WTC11 (cell line): ENCODE measurements around the gene TMEM151B.

ENCODE experiments used
- ESRRA ChIP-seq: sonication (generic); formaldehyde crosslinking; IDR thresholded peaks from 2 replicates; pipeline ENCODE4 v1.8.1; 2022; ENCODE audit warnings: mild to moderate bottlenecking, missing genetic modification reagents, borderline replicate concordance
- MXD4 ChIP-seq: fragments of 250-450 bp; sonication (Bioruptor Pico); IDR thresholded peaks from 2 replicates; pipeline ENCODE4 v1.8.0; 2021; ENCODE audit warnings: mild to moderate bottlenecking, moderate library complexity, borderline replicate concordance
- NR2C2 ChIP-seq: sonication (generic); formaldehyde crosslinking; IDR thresholded peaks from 2 replicates; pipeline ENCODE4 v1.8.0; 2022; ENCODE audit warnings: mild to moderate bottlenecking, missing genetic modification reagents
- NR3C1 ChIP-seq: sonication (generic); formaldehyde crosslinking; conservative IDR thresholded peaks from 2 replicates; pipeline ENCODE4 v1.8.1; 2023; ENCODE audit warnings: low read depth, mild to moderate bottlenecking, missing genetic modification reagents
- SMAD4 ChIP-seq: sonication (generic); formaldehyde crosslinking; IDR thresholded peaks from 2 replicates; pipeline ENCODE4 v1.8.0; 2022; ENCODE audit warnings: mild to moderate bottlenecking, missing genetic modification reagents
- USF2 ChIP-seq: sonication (generic); formaldehyde crosslinking; IDR thresholded peaks from 2 replicates; pipeline ENCODE4 v1.8.1; 2023; ENCODE audit warnings: mild to moderate bottlenecking, missing genetic modification reagents, moderate library complexity
- ZNF138 ChIP-seq: sonication (generic); formaldehyde crosslinking; conservative IDR thresholded peaks from 2 replicates; pipeline ENCODE4 v1.8.1; 2022; ENCODE audit warnings: mild to moderate bottlenecking, moderate library complexity, missing genetic modification reagents
- ZNF232 ChIP-seq: sonication (generic); formaldehyde crosslinking; IDR thresholded peaks from 2 replicates; pipeline ENCODE4 v1.8.0; 2022; ENCODE audit warnings: mild to moderate bottlenecking, missing genetic modification reagents
- ZNF416 ChIP-seq: fragments of 250-450 bp; sonication (Bioruptor Pico); IDR thresholded peaks from 2 replicates; pipeline ENCODE4 v1.9.0; 2021; ENCODE audit warnings: mild to moderate bottlenecking, inconsistent platforms
- TF ChIP-seq, protein P1 (sequence below): fragments of 200-600 bp; IDR thresholded peaks from 2 replicates; pipeline ENCODE4 v1.8.0; 2022; ENCODE audit warnings: antibody characterized with exemption
- TF ChIP-seq, protein P2 (sequence below): sonication (generic); formaldehyde crosslinking; IDR thresholded peaks from 2 replicates; pipeline ENCODE4 v1.8.0; 2022; ENCODE audit warnings: mild to moderate bottlenecking, missing genetic modification reagents
- TF ChIP-seq, protein P3 (sequence below): sonication (generic); formaldehyde crosslinking; conservative IDR thresholded peaks from 2 replicates; pipeline ENCODE4 v1.8.1; 2022; ENCODE audit warnings: mild to moderate bottlenecking, missing genetic modification reagents

DNA sequence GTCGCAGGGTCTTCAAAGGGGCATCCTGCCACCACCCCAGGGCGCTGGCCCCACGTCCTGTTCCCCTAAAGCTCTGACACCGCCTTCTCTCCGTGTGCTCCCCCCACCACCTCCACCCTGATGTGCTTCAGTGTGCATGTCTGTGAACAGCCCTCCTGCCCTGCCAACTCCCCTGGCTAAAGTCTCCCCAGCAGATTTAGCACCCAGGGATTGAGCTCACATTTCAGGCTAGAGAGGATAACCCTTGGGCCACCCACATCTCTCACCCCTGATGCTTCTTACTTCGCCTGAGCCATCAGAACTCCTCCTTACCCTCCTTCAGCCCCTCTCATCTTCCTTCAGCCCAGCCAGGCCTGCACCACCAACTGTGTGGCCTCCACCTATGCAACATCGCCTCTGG is 7.5 kb downstream of the TMEM151B start:
- TF ChIP-seq, protein P1, sequence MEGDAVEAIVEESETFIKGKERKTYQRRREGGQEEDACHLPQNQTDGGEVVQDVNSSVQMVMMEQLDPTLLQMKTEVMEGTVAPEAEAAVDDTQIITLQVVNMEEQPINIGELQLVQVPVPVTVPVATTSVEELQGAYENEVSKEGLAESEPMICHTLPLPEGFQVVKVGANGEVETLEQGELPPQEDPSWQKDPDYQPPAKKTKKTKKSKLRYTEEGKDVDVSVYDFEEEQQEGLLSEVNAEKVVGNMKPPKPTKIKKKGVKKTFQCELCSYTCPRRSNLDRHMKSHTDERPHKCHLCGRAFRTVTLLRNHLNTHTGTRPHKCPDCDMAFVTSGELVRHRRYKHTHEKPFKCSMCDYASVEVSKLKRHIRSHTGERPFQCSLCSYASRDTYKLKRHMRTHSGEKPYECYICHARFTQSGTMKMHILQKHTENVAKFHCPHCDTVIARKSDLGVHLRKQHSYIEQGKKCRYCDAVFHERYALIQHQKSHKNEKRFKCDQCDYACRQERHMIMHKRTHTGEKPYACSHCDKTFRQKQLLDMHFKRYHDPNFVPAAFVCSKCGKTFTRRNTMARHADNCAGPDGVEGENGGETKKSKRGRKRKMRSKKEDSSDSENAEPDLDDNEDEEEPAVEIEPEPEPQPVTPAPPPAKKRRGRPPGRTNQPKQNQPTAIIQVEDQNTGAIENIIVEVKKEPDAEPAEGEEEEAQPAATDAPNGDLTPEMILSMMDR: no peak
- TF ChIP-seq ESRRA (CRISPR knock-in tag) (no peak), USF2 (CRISPR knock-in tag) (no peak), ZNF232 (no peak), ZNF416 (CRISPR knock-in tag) (no peak), ZNF138 (CRISPR knock-in tag) (no peak), NR2C2 (no peak), MXD4 (CRISPR knock-in tag) (no peak), SMAD4 (CRISPR knock-in tag) (no peak), NR3C1 (CRISPR knock-in tag) (no peak)
- TF ChIP-seq, protein P2, sequence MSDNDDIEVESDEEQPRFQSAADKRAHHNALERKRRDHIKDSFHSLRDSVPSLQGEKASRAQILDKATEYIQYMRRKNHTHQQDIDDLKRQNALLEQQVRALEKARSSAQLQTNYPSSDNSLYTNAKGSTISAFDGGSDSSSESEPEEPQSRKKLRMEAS (CRISPR knock-in tag): no peak
- TF ChIP-seq, protein P3, sequence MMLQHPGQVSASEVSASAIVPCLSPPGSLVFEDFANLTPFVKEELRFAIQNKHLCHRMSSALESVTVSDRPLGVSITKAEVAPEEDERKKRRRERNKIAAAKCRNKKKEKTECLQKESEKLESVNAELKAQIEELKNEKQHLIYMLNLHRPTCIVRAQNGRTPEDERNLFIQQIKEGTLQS: no peak
